Mesenchymal stem cell (in vitro differentiated cells and primary cell): ENCODE results near the gene LRRC43.

Source experiments
- DNase-seq: peaks from one replicate; pipeline ENCODE4 v3.0.0-alpha.2; 2013
- H2AFZ ChIP-seq: one replicate; pipeline ENCODE4 v1.6.1; 2013; ENCODE audit warnings: low read depth, mild to moderate bottlenecking, control low read depth, inconsistent platforms, low read length, moderate library complexity
- H2AK5ac ChIP-seq: 2 replicates; pipeline ENCODE4 v1.6.1; 2013; ENCODE audit warnings: low read length, moderate library complexity, mild to moderate bottlenecking, inconsistent platforms; ENCODE audit not compliant: severe bottlenecking
- H2BK120ac ChIP-seq: one replicate; pipeline ENCODE4 v1.6.1; 2013; ENCODE audit warnings: low read depth, mild to moderate bottlenecking, inconsistent platforms, low read length, moderate library complexity
- H2BK12ac ChIP-seq, 2 experiments: one replicate each; pipeline ENCODE4 v1.6.1; 2013; ENCODE audit warnings: inconsistent platforms in 2 of 2, low read length in 2 of 2, mild to moderate bottlenecking in 2 of 2, moderate library complexity in 2 of 2, control low read depth in 1 of 2
- H2BK15ac ChIP-seq: one replicate; pipeline ENCODE4 v1.6.1; 2013; ENCODE audit warnings: mild to moderate bottlenecking, low read depth, inconsistent platforms; ENCODE audit not compliant: poor library complexity, severe bottlenecking
- H2BK5ac ChIP-seq: 2 replicates; pipeline ENCODE4 v1.6.1; 2013; ENCODE audit warnings: low read depth, mild to moderate bottlenecking, low read length, control low read depth, inconsistent platforms; ENCODE audit not compliant: poor library complexity, severe bottlenecking
- H3K14ac ChIP-seq, 2 experiments: one replicate each; pipeline ENCODE4 v1.6.1; 2013; ENCODE audit warnings: inconsistent platforms in 2 of 2, low read length in 2 of 2, control low read depth in 1 of 2, mild to moderate bottlenecking in 1 of 2, moderate library complexity in 1 of 2
- H3K18ac ChIP-seq, 2 experiments: one replicate each; pipeline ENCODE4 v1.6.1; 2013; ENCODE audit warnings: inconsistent platforms in 2 of 2, low read length in 2 of 2, control low read depth in 1 of 2, low read depth in 1 of 2, mild to moderate bottlenecking in 1 of 2
- H3K23ac ChIP-seq, 2 experiments: one replicate each; pipeline ENCODE4 v1.6.1; 2013; ENCODE audit warnings: inconsistent platforms in 2 of 2, low read length in 2 of 2, mild to moderate bottlenecking in 2 of 2, moderate library complexity in 2 of 2, control low read depth in 1 of 2
- H3K27ac ChIP-seq: 2 replicates; pipeline ENCODE4 v1.5.1; 2013; ENCODE audit warnings: mild to moderate bottlenecking, moderate library complexity, low read length, control low read depth, inconsistent platforms; ENCODE audit not compliant: poor library complexity, severe bottlenecking
- H3K27me3 ChIP-seq, 2 experiments: 2 replicates each; pipeline versions ENCODE4 v1.6.1 to v1.7.0; 2013; ENCODE audit warnings: low read length in 2 of 2, mild to moderate bottlenecking in 2 of 2, moderate library complexity in 2 of 2, control low read depth in 1 of 2, inconsistent platforms in 1 of 2; ENCODE audit not compliant: control insufficient read depth in 1 of 2, insufficient read depth in 1 of 2
- H3K36me3 ChIP-seq, 2 experiments: 2 replicates each; pipeline versions ENCODE4 v1.6.1 to v1.7.0; 2013; ENCODE audit warnings: low read length in 2 of 2, control low read depth in 1 of 2, inconsistent platforms in 1 of 2, low read depth in 1 of 2, mild to moderate bottlenecking in 1 of 2; ENCODE audit not compliant: insufficient read depth in 2 of 2, control insufficient read depth in 1 of 2
- H3K4ac ChIP-seq, 2 experiments: one replicate each; pipeline ENCODE4 v1.6.1; 2013; ENCODE audit warnings: inconsistent platforms in 2 of 2, low read length in 2 of 2, mild to moderate bottlenecking in 2 of 2, moderate library complexity in 2 of 2, control low read depth in 1 of 2, low read depth in 1 of 2
- H3K4me1 ChIP-seq: 2 replicates; pipeline ENCODE4 v1.6.1; 2013; ENCODE audit warnings: low read depth, low read length, control low read depth; ENCODE audit not compliant: control insufficient read depth, insufficient read depth
- H3K4me2 ChIP-seq: 2 replicates; pipeline ENCODE4 v1.6.1; 2013; ENCODE audit warnings: low read length, mild to moderate bottlenecking, inconsistent platforms; ENCODE audit not compliant: poor library complexity, severe bottlenecking
- H3K4me3 ChIP-seq, 2 experiments: 2 replicates each; pipeline versions ENCODE4 v1.5.1 to v1.7.0; 2013; ENCODE audit warnings: low read length in 2 of 2, mild to moderate bottlenecking in 2 of 2, control low read depth in 1 of 2, low read depth in 1 of 2; ENCODE audit not compliant: insufficient read depth in 1 of 2
- H3K79me1 ChIP-seq: replicated peaks from 2 replicates; pipeline ENCODE4 v1.6.1; 2013; ENCODE audit warnings: mild to moderate bottlenecking, control low read depth, low read length, inconsistent platforms; ENCODE audit not compliant: poor library complexity, severe bottlenecking
- H3K9ac ChIP-seq: 2 replicates; pipeline ENCODE4 v1.7.0; 2013; ENCODE audit warnings: mild to moderate bottlenecking, low read length, moderate library complexity
- H3K9me3 ChIP-seq: 2 replicates; pipeline ENCODE4 v1.7.0; 2013; ENCODE audit warnings: mild to moderate bottlenecking, low read length; ENCODE audit not compliant: control insufficient read depth
- H4K8ac ChIP-seq: one replicate; pipeline ENCODE4 v1.6.1; 2013; ENCODE audit warnings: inconsistent platforms, mild to moderate bottlenecking, low read length, moderate library complexity
- H4K91ac ChIP-seq: one replicate; pipeline ENCODE4 v1.6.1; 2013; ENCODE audit warnings: mild to moderate bottlenecking, low read length, inconsistent platforms
- WGBS: methylation state at CpG from one replicate; pipeline ENCODE4 v1.1.7; 2013; ENCODE audit warnings: mixed read lengths; 5-methylcytosine and 5-hydroxymethylcytosine counted together

Gene LRRC43

DNA sequence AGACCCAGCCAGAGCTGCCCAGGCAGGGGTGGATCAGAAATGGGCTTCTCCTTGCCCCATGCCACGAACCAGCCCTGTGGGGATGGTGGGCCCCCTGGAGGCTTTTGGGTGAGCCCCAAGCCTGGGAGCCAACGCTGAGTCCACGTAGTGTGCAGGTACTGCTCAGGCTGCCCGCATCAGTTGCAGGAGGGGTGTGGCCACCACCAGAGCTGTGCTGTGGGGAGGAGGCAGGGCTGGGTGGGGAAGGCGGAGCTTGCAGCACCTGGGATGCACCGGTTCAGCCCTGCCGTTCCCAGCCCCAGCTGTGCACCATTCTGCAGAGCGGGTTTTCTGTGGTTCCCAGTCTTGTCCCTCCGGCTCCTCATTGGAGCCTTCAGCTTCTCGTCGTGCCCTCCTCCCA, 45.2 kb upstream of the LRRC43 start:
- Histone ChIP-seq H3K18ac (no peak overlapping the region), H3K79me1 (peaks cover 2% of the 10 kb centered on the region), H2BK15ac (no peak overlapping the region), H4K91ac (no peak overlapping the region), H2AFZ (no peak overlapping the region), H2AK5ac (no peak overlapping the region), H3K9me3 (no peaks in the 10 kb centered on the region), H2BK120ac (no peak overlapping the region), H3K9ac (no peak overlapping the region), H3K27me3 (no peaks in the 10 kb centered on the region), H3K27ac (no peak overlapping the region), H3K4me3 (no peak overlapping the region), H2BK12ac (no peak overlapping the region), H3K14ac (no peak overlapping the region), H3K4me1 (no peaks in the 10 kb centered on the region), H3K4ac (no peak overlapping the region), H3K4me2 (no peak overlapping the region), H2BK5ac (no peak overlapping the region), H3K36me3 (peaks cover 81% of the 10 kb centered on the region in 2 experiments), H4K8ac (no peak overlapping the region), H3K23ac (no peak overlapping the region)
- 86% methylated on average over 11 of the region's 11 CpGs for WGBS
- no peak for DNase-seq

DNA sequence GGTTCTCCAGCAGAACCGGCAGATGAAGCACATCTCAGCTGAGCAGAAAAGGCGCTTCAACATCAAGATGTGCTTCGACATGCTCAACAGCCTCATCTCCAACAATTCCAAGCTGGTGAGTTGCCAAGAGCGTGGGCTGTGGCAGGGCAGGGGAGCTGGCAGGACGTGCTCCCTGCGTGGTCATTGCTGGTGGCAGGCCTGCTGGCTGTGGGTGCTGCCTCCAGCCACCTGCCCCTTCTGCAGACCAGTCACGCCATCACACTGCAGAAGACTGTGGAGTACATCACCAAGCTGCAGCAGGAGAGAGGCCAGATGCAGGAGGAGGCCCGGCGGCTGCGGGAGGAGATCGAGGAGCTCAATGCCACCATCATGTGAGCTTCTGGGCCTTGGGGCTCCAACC, 44.7 kb upstream of the LRRC43 start:
- Histone ChIP-seq H3K36me3 (peaks cover 81% of the 10 kb centered on the region in 2 experiments), H3K9ac (no peak overlapping the region), H3K18ac (no peak overlapping the region), H3K27ac (no peak overlapping the region), H3K4me2 (no peak overlapping the region), H4K8ac (no peak overlapping the region), H2AFZ (no peak overlapping the region), H4K91ac (no peak overlapping the region), H2BK12ac (no peak overlapping the region), H3K23ac (no peak overlapping the region), H3K9me3 (no peaks in the 10 kb centered on the region), H2BK5ac (no peak overlapping the region), H2AK5ac (no peak overlapping the region), H3K14ac (no peak overlapping the region), H3K4me1 (no peaks in the 10 kb centered on the region), H3K4me3 (no peak overlapping the region), H2BK120ac (no peak overlapping the region), H3K79me1 (peaks cover 5% of the 10 kb centered on the region), H2BK15ac (no peak overlapping the region), H3K27me3 (no peaks in the 10 kb centered on the region), H3K4ac (no peak overlapping the region)
- WGBS = 97% methylated on average over 11 of the region's 11 CpGs
- DNase-seq = no peak

DNA sequence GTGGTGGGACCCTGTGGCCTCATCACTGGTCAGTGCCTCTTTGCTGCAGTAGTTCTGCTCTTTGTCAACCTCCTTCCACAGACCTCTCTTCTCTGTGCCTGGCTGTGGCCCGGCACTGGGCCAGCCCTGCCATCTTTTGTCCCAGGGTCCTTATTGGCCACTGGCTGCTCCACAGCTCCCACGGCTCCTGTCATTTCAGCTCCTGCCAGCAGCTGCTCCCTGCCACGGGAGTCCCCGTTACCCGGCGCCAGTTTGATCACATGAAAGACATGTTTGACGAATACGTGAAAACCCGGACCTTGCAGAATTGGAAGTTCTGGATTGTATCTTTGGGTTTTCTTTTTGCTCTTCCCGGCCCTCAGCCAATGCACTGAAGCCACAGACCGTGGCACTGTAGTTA, 44.3 kb upstream of the LRRC43 start:
- H3K4me2 ChIP-seq = no peak overlapping the region
- H3K14ac ChIP-seq = no peak overlapping the region
- no peak overlapping the region for H3K4me3 ChIP-seq
- no peak for DNase-seq
- no peaks in the 10 kb centered on the region for H3K9me3 ChIP-seq
- H2BK5ac ChIP-seq = no peak overlapping the region
- no peaks in the 10 kb centered on the region for H3K27me3 ChIP-seq
- H2AK5ac ChIP-seq = no peak overlapping the region
- peaks cover 5% of the 10 kb centered on the region for H3K79me1 ChIP-seq
- no peaks in the 10 kb centered on the region for H3K4me1 ChIP-seq
- no peak overlapping the region for H3K27ac ChIP-seq
- H4K8ac ChIP-seq = no peak overlapping the region
- no peak overlapping the region for H3K18ac ChIP-seq
- H3K23ac ChIP-seq = no peak overlapping the region
- H4K91ac ChIP-seq = no peak overlapping the region
- H3K36me3 ChIP-seq = peaks cover 80 to 81% of the 10 kb centered on the region in 2 experiments
- no peak overlapping the region for H2AFZ ChIP-seq
- no peak overlapping the region for H2BK120ac ChIP-seq
- no peak overlapping the region for H3K4ac ChIP-seq
- H2BK12ac ChIP-seq = no peak overlapping the region
- WGBS = 98% methylated on average over 11 of the region's 11 CpGs
- H3K9ac ChIP-seq = no peak overlapping the region
- no peak overlapping the region for H2BK15ac ChIP-seq

DNA sequence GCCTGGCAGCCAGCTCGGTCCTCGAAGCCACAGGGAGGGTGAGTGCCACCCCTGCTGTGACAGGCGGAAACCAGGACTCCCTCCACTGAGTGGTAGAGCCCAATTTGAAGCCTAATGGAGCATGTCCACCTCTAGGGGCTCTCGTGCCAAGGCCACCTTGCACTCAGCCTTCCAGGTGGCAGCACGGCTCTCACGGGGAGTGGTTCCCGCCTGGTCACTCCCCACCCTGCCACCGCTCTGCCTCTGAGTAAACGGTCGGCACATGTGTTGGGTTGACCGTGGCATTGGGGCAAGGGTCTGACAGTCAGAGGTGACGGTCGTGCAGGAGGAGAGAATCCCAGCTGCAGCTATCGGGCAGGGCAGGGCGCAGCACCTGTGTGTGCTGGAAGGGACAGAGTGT, 43.7 kb upstream of the LRRC43 start:
- Histone ChIP-seq H2AK5ac (no peak overlapping the region), H3K4me1 (no peaks in the 10 kb centered on the region)
- 96% methylated on average over 15 of the region's 15 CpGs for WGBS

More for the DNA sequence above, 43.7 kb upstream of the LRRC43 start:
- no peak overlapping the region for H2BK15ac ChIP-seq
- H3K4ac ChIP-seq = no peak overlapping the region
- no peak overlapping the region for H3K4me3 ChIP-seq
- no peak overlapping the region for H2BK5ac ChIP-seq
- H4K8ac ChIP-seq = no peak overlapping the region
- H3K9me3 ChIP-seq = no peaks in the 10 kb centered on the region
- no peak overlapping the region for H3K18ac ChIP-seq
- H3K27me3 ChIP-seq = no peaks in the 10 kb centered on the region
- H3K4me2 ChIP-seq = no peak overlapping the region
- no peak overlapping the region for H3K27ac ChIP-seq
- no peak overlapping the region for H3K14ac ChIP-seq
- no peak overlapping the region for H3K9ac ChIP-seq
- no peak overlapping the region for H3K23ac ChIP-seq
- no peak overlapping the region for H2BK120ac ChIP-seq
- no peak overlapping the region for H4K91ac ChIP-seq
- no peak overlapping the region for H2AFZ ChIP-seq
- H3K79me1 ChIP-seq = peaks cover 2% of the 10 kb centered on the region
- H3K36me3 ChIP-seq = peaks cover 80 to 82% of the 10 kb centered on the region in 2 experiments
- DNase-seq = no peak
- no peak overlapping the region for H2BK12ac ChIP-seq
